Transverse colon (tissue), 4 donors: ENCODE measurements around the gene AIG1.

ENCODE experiments used
- CTCF ChIP-seq, 5 experiments: fragments of 200-600 bp in 3 of 5; fragments of 450-650 bp in 2 of 5; sonication (generic) in 3 of 5; IDR thresholded peaks; 1 replicate in 2 of 5; 2 replicates in 3 of 5; pipeline ENCODE4 v1.5.1; 2016 to 2017; ENCODE audit warnings: antibody characterized with exemption in 5 of 5, inconsistent platforms in 3 of 5, mild to moderate bottlenecking in 2 of 5, moderate library complexity in 1 of 5
- POLR2A ChIP-seq: fragments of 450-650 bp; IDR thresholded peaks from one replicate; pipeline ENCODE4 v1.6.1; 2016; ENCODE audit warnings: antibody characterized with exemption, mild to moderate bottlenecking, moderate library complexity
- POLR2AphosphoS5 ChIP-seq, 3 donors: sonication (generic); formaldehyde crosslinking; IDR thresholded peaks; one replicate each; pipeline ENCODE4 v1.6.1; 2016; ENCODE audit warnings: antibody characterized with exemption in 3 of 3

- no peak for TF ChIP-seq CTCF (IDR thresholded peaks at IDR 0.05)
- no peak for TF ChIP-seq POLR2AphosphoS5 (IDR thresholded peaks at IDR 0.05)
- TF ChIP-seq POLR2A: no peak
Observed at GRCh38 chr6:143099647-143100046, 39.0 kb downstream of the AIG1 start.
